IPS-18a (cell line): Measurements from ENCODE around the gene CLCN7.

Experiments used
- H3K27ac ChIP-seq: one replicate; pipeline ENCODE4 v1.5.1; 2013; ENCODE audit warnings: low read length
- H3K27me3 ChIP-seq: one replicate; pipeline ENCODE4 v1.6.1; 2013; ENCODE audit warnings: mild to moderate bottlenecking, low read length; ENCODE audit not compliant: control insufficient read depth, insufficient read depth
- H3K36me3 ChIP-seq: one replicate; pipeline ENCODE4 v1.6.1; 2013; ENCODE audit warnings: low read depth, low read length; ENCODE audit not compliant: control insufficient read depth
- H3K4me1 ChIP-seq: one replicate; pipeline ENCODE4 v1.6.1; 2013; ENCODE audit warnings: low read depth, low read length; ENCODE audit not compliant: control insufficient read depth
- H3K4me3 ChIP-seq: one replicate; pipeline ENCODE4 v1.5.1; 2013; ENCODE audit warnings: low read length
- H3K9ac ChIP-seq: one replicate; pipeline ENCODE4 v1.6.1; 2013; ENCODE audit warnings: mild to moderate bottlenecking, low read length, moderate library complexity
- H3K9me3 ChIP-seq: one replicate; pipeline ENCODE4 v1.6.1; 2013; ENCODE audit warnings: low read depth, low read length; ENCODE audit not compliant: control insufficient read depth

CLCN7 gene

DNA sequence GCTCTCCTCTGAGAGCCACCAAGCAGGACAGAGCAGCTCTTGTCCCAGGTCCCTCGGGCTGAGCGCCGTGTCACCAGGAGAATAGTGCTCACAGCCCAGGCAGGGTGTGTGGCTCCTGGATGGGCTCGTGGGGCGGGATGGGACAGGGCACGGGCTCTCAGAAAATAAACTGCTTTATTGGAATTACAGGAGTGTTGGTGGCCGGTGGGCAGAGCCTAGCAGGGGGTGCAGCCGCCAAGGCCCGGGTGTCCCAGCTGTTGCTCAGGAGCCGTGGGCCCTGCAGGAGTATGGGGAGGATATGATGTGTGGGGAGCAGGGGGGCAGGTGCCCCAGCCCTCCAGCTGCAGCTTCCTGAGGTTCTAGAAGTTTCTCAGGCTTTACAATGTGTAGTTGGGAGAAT, 35.4 kb upstream of the CLCN7 start:
- no peak overlapping the region for H3K27ac ChIP-seq
- H3K4me3 ChIP-seq, result no peak overlapping the region
- no peaks in the 10 kb centered on the region for H3K27me3 ChIP-seq
- H3K36me3 ChIP-seq, result peaks cover 11% of the 10 kb centered on the region
- H3K9me3 ChIP-seq, result no peaks in the 10 kb centered on the region
- H3K4me1 ChIP-seq, result no peaks in the 10 kb centered on the region
- H3K9ac ChIP-seq, result no peak overlapping the region

- no peak overlapping the region for H3K9ac ChIP-seq
Measured at GRCh38 chr16:1509307-1510221, 34.7 kb upstream of the CLCN7 start.

GRCh38 chr16:1508494-1509187, 33.8 kb upstream of the CLCN7 start:
- H3K4me3 ChIP-seq, result no peak overlapping the region
- H3K9ac ChIP-seq, result no peak overlapping the region
- no peaks in the 10 kb centered on the region for H3K27me3 ChIP-seq
- no peaks in the 10 kb centered on the region for H3K9me3 ChIP-seq
- peaks cover 12% of the 10 kb centered on the region for H3K36me3 ChIP-seq
- H3K27ac ChIP-seq, result no peak overlapping the region
- no peaks in the 10 kb centered on the region for H3K4me1 ChIP-seq

More at GRCh38 chr16:1509307-1510221, 34.7 kb upstream of the CLCN7 start:
- Histone ChIP-seq H3K27ac (no peak overlapping the region), H3K36me3 (peaks cover 11% of the 10 kb centered on the region), H3K9me3 (no peaks in the 10 kb centered on the region), H3K27me3 (no peaks in the 10 kb centered on the region), H3K4me3 (no peak overlapping the region), H3K4me1 (no peaks in the 10 kb centered on the region)

DNA sequence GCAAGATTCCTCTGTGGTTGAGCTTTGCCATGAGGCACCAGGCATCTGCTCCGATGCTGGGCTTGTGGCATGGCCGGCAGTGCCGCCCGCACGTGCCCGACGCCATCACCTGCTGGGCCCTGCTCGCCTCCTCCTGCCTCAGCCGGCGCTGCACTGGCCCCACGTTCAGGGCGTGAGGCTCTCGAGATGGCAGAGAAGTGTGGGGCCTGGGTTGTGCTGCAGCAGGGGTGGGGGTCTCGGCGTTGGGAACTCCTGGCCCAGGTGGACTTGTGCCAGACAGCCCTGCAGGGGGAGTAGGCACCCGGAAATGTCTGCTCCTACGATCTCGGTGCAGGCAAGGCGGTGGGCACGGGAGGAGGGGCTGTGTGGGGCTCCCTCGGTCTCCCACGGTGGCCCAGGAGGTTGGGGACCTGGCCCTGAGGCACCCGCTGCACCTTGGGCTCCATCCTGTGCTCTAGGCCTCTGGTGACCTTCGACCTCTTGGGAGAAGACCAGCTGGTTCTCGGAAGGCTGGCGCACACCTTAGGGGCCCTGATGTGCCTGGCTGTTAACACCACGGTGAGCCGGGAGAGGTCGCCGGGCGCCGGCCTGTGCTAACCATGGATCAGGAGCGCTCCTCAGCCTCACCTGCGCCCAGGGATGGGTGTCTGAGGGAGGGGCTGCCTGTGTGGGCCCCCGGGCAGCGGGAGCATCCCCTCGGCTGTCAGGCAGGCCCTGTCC, 31.8 kb upstream of the CLCN7 start:
- no peak overlapping the region for H3K27ac ChIP-seq
- no peak overlapping the region for H3K4me3 ChIP-seq
- H3K4me1 ChIP-seq, result no peaks in the 10 kb centered on the region
- no peak overlapping the region for H3K9ac ChIP-seq
- no peaks in the 10 kb centered on the region for H3K27me3 ChIP-seq
- no peaks in the 10 kb centered on the region for H3K9me3 ChIP-seq
- peaks cover 30% of the 10 kb centered on the region for H3K36me3 ChIP-seq

GRCh38 chr16:1505912-1506311, 31.1 kb upstream of the CLCN7 start:
- Histone ChIP-seq H3K4me1 (no peaks in the 10 kb centered on the region), H3K9me3 (no peaks in the 10 kb centered on the region), H3K9ac (no peak overlapping the region), H3K4me3 (no peak overlapping the region), H3K36me3 (peaks cover 30% of the 10 kb centered on the region), H3K27ac (no peak overlapping the region), H3K27me3 (no peaks in the 10 kb centered on the region)

DNA sequence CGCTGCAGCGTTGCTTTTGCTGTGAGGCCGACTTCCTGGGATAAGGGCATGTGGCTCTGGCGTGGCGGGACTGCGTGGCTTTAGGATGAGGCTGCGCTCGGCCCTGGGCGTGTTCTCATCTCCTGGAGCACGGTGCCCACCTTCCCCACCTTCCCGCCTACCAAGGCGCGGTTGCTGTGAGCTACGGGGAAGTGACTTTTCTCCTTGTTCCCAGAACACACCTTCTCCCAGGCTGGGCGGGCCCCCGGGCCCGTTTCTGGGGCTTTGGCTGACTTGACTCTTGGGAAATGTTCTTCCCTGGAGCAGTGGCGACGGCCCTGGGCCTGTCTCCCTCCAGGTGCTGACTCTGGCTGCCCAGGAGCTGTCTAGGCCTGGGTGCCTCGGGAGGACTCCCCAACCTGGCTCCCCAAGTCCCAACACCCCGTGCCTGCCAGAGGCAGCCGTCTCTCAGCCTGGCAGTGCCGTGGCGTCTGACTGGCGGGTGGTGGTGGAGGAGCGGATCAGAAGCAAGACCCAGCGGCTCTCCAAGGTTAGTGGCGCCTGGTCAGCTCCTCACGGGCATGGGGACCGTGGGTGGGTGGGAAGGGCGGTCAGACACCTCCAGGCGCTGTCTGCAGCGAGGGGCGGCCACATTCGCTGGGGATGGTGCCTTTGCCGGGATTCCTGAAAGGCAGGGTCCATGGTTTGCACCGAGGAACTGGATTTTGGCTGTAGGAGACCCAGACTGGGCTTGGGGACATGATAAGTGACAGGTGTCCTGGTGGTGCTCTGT, 30.4 kb upstream of the CLCN7 start:
- H3K4me1 ChIP-seq, result no peaks in the 10 kb centered on the region
- H3K27me3 ChIP-seq, result no peaks in the 10 kb centered on the region
- H3K4me3 ChIP-seq, result no peak overlapping the region
- peaks cover 34% of the 10 kb centered on the region for H3K36me3 ChIP-seq
- H3K9ac ChIP-seq, result no peak overlapping the region
- no peak overlapping the region for H3K27ac ChIP-seq
- no peaks in the 10 kb centered on the region for H3K9me3 ChIP-seq

DNA sequence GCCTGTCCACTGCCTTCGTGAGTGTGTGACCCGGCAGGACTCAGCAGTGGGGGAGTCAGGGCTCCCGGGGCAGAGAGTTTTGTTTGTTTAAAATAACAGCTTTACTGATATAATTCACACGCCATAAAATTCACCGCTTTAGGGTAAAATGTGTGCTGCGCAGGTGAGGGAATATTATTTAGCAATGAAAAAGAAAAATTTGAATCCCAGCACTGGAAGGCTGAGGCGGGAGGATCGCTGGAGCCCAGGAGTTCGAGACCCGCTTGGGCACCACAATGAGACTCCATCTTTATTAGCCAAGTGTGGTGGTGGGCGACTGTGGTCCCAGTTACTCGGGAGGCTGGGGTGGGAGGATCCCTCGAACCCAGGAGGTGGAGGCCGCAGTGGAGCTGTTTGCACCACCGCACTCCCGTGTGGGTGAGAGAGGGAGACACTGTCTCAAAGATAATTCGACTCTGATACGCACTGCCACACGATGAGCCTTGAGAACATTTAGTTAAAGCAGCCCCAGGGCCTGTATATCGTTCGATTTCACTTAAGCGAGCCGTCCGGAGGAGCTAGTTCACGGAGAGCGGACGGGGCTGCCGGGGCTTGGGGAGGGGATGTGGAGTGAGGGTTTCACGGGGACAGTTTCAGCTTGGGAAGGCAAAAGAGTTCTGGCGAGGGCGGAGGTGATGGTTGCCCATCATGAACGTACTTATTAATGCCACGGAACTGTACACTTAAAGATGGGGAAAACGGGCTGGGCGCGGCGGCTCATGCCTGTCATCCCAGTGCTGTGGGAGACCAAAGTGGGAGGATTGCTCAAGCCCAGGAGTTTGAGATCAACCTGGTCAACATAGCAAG, 28.5 kb upstream of the CLCN7 start:
- no peak overlapping the region for H3K27ac ChIP-seq
- no peak overlapping the region for H3K4me3 ChIP-seq
- H3K27me3 ChIP-seq, result no peaks in the 10 kb centered on the region
- no peaks in the 10 kb centered on the region for H3K9me3 ChIP-seq
- no peaks in the 10 kb centered on the region for H3K4me1 ChIP-seq
- H3K9ac ChIP-seq, result no peak overlapping the region
- peaks cover 41% of the 10 kb centered on the region for H3K36me3 ChIP-seq

GRCh38 chr16:1502092-1503004, 27.5 kb upstream of the CLCN7 start:
- Histone ChIP-seq H3K4me1 (no peaks in the 10 kb centered on the region), H3K27me3 (no peaks in the 10 kb centered on the region), H3K9ac (no peak overlapping the region), H3K9me3 (no peaks in the 10 kb centered on the region), H3K27ac (no peak overlapping the region), H3K4me3 (no peak overlapping the region), H3K36me3 (peaks cover 49% of the 10 kb centered on the region)

GRCh38 chr16:1501630-1502029, 26.8 kb upstream of the CLCN7 start:
- Histone ChIP-seq H3K9ac (no peak overlapping the region), H3K9me3 (no peaks in the 10 kb centered on the region), H3K4me3 (no peak overlapping the region), H3K36me3 (peaks cover 47% of the 10 kb centered on the region), H3K27me3 (no peaks in the 10 kb centered on the region), H3K4me1 (no peaks in the 10 kb centered on the region), H3K27ac (no peak overlapping the region)
